IMR-90 (cell line): Measurements from ENCODE around the gene LDAF1. TPM values are rescaled to one million over a fixed set of nuclear protein-coding genes. Genes with fewer than 3 reads are reported as not detected.

Source experiments
- ATAC-seq: fragments of 200-7000 bp; cut with Tn5 transposase; 2 replicates; pipeline ENCODE4 v1.9.1; 2020; ENCODE audit warnings: low read depth, mild to moderate bottlenecking, moderate library complexity
- BruUV-seq: library from RNA; stranded (reverse); fragments of 400-500 nt; replicated peaks from 2 replicates; lab custom pipeline; 2021; lab: Mats Ljungman, UMichigan
- CTCF ChIA-PET: fragments of 300-600 bp; formaldehyde crosslinking; extraction: SDS; loops from one replicate; lab custom pipeline; 2021; ENCODE audit warnings: antibody characterized with exemption; lab: Yijun Ruan, JAX
- POLR2A ChIA-PET: fragments of 300-600 bp; sonication (Branson Sonifier 250); formaldehyde crosslinking; loops from one replicate; lab custom pipeline; 2022; ENCODE audit warnings: antibody characterized with exemption; ENCODE audit not compliant: unreplicated experiment; lab: Charles Lee
- DNase-seq: peaks from one replicate; pipeline ENCODE4 v3.0.0; 2013
- H2AFZ ChIP-seq: replicated peaks from 2 replicates; pipeline ENCODE3; 2013; ENCODE audit warnings: low read length, mild to moderate bottlenecking; ENCODE audit not compliant: poor library complexity
- H2AK5ac ChIP-seq: 2 replicates; pipeline ENCODE4 v1.6.1; 2013; ENCODE audit warnings: low read depth, low read length, inconsistent platforms
- H2AK9ac ChIP-seq: replicated peaks from 2 replicates; pipeline ENCODE3; 2013; ENCODE audit warnings: mild to moderate bottlenecking, low read depth, low read length, moderate library complexity; ENCODE audit not compliant: poor library complexity
- H2BK120ac ChIP-seq: 2 replicates; pipeline ENCODE4 v1.6.1; 2013; ENCODE audit warnings: low read depth, low read length, inconsistent platforms
- H2BK15ac ChIP-seq: 3 replicates; pipeline ENCODE4 v1.6.1; 2013; ENCODE audit warnings: low read depth, low read length, inconsistent platforms
- H2BK20ac ChIP-seq: 2 replicates; pipeline ENCODE4 v1.6.1; 2013; ENCODE audit warnings: low read depth, mild to moderate bottlenecking, inconsistent platforms, low read length, moderate library complexity
- H2BK5ac ChIP-seq: 2 replicates; pipeline ENCODE4 v1.6.1; 2013; ENCODE audit warnings: mild to moderate bottlenecking, low read depth, low read length, inconsistent platforms; ENCODE audit not compliant: poor library complexity, severe bottlenecking
- H3K14ac ChIP-seq: replicated peaks from 2 replicates; pipeline ENCODE4 v1.6.1; 2013; ENCODE audit warnings: low read depth, low read length, inconsistent platforms
- H3K18ac ChIP-seq: 2 replicates; pipeline ENCODE4 v1.6.1; 2013; ENCODE audit warnings: low read depth, low read length, control low read depth
- H3K23ac ChIP-seq: 2 replicates; pipeline ENCODE4 v1.6.1; 2013; ENCODE audit warnings: low read depth, low read length, inconsistent platforms
- H3K27ac ChIP-seq: 2 replicates; pipeline ENCODE4 v1.5.1; 2013; ENCODE audit warnings: mild to moderate bottlenecking, control low read depth, low read length; ENCODE audit not compliant: insufficient read depth
- H3K27me3 ChIP-seq: 2 replicates; pipeline ENCODE4 v1.6.1; 2013; ENCODE audit warnings: low read length; ENCODE audit not compliant: control insufficient read depth, insufficient read depth
- H3K36me3 ChIP-seq: 2 replicates; pipeline ENCODE4 v1.6.1; 2013; ENCODE audit warnings: low read length, mixed read lengths; ENCODE audit not compliant: control insufficient read depth, insufficient read depth
- H3K4ac ChIP-seq: 2 replicates; pipeline ENCODE4 v1.6.1; 2013; ENCODE audit warnings: low read depth, low read length, inconsistent platforms
- H3K4me1 ChIP-seq: 2 replicates; pipeline ENCODE4 v1.6.1; 2013; ENCODE audit warnings: low read length, mixed read lengths; ENCODE audit not compliant: control insufficient read depth, insufficient read depth
- H3K4me2 ChIP-seq: 2 replicates; pipeline ENCODE4 v1.6.1; 2013; ENCODE audit warnings: low read depth, mild to moderate bottlenecking, control low read depth, low read length, moderate library complexity
- H3K4me3 ChIP-seq: 2 replicates; pipeline ENCODE4 v1.5.1; 2013; ENCODE audit warnings: low read depth, mild to moderate bottlenecking, control low read depth, low read length, moderate library complexity; ENCODE audit not compliant: insufficient read depth
- H3K56ac ChIP-seq: 2 replicates; pipeline ENCODE4 v1.6.1; 2013; ENCODE audit warnings: low read length, inconsistent platforms; ENCODE audit not compliant: insufficient read depth; ENCODE audit errors: extremely low read depth
- H3K79me1 ChIP-seq, 2 experiments: 2 replicates each; pipeline ENCODE4 v1.6.1; 2013; ENCODE audit warnings: low read length in 2 of 2, inconsistent platforms in 1 of 2, low read depth in 1 of 2
- H3K9ac ChIP-seq: 2 replicates; pipeline ENCODE4 v1.6.1; 2013; ENCODE audit warnings: low read depth, low read length, control low read depth
- H3K9me1 ChIP-seq: 2 replicates; pipeline ENCODE4 v1.6.1; 2013; ENCODE audit warnings: low read length, inconsistent platforms; ENCODE audit not compliant: insufficient read depth
- H3K9me3 ChIP-seq: 2 replicates; pipeline ENCODE4 v1.6.1; 2013; ENCODE audit warnings: low read length; ENCODE audit not compliant: control insufficient read depth, insufficient read depth
- H4K20me1 ChIP-seq: 2 replicates; pipeline ENCODE4 v1.6.1; 2013; ENCODE audit warnings: low read length, inconsistent platforms; ENCODE audit not compliant: insufficient read depth
- H4K5ac ChIP-seq: 2 replicates; pipeline ENCODE4 v1.6.1; 2013; ENCODE audit warnings: mild to moderate bottlenecking, low read depth, low read length, control low read depth
- H4K8ac ChIP-seq, 2 experiments: 2 replicates each; pipeline ENCODE4 v1.6.1; 2013; ENCODE audit warnings: low read depth in 2 of 2, low read length in 2 of 2, control low read depth in 1 of 2, inconsistent platforms in 1 of 2
- H4K91ac ChIP-seq: 2 replicates; pipeline ENCODE4 v1.6.1; 2013; ENCODE audit warnings: low read depth, low read length, inconsistent platforms; ENCODE audit not compliant: insufficient read depth
- BHLHE40 ChIP-seq: fragments of 150-350 bp; IDR thresholded peaks from 2 replicates; pipeline ENCODE4 v1.6.1; 2016; ENCODE audit warnings: mild to moderate bottlenecking, low read depth, low read length
- CEBPB ChIP-seq: IDR thresholded peaks from 2 replicates; pipeline ENCODE4 v1.6.1; 2012; ENCODE audit warnings: low read depth, low read length, improper control_type of control experiment
- CHD1 ChIP-seq: IDR thresholded peaks from 2 replicates; pipeline ENCODE4 v1.6.1; 2012; ENCODE audit warnings: low read depth, low read length, improper control_type of control experiment
- CTCF ChIP-seq: conservative IDR thresholded peaks from 2 replicates; pipeline ENCODE4 v1.5.1; 2012; ENCODE audit warnings: mild to moderate bottlenecking, low read depth, low read length, improper control_type of control experiment
- ELK1 ChIP-seq: fragments of 150-350 bp; IDR thresholded peaks from 2 replicates; pipeline ENCODE4 v1.6.1; 2016; ENCODE audit warnings: low read depth, mild to moderate bottlenecking, low read length, moderate library complexity, borderline replicate concordance
- FOS ChIP-seq: fragments of 150-350 bp; IDR thresholded peaks from 2 replicates; pipeline ENCODE4 v1.6.1; 2016; ENCODE audit warnings: low read depth, low read length
- MAFK ChIP-seq: IDR thresholded peaks from 2 replicates; pipeline ENCODE4 v1.6.1; 2012; ENCODE audit warnings: low read depth, low read length, improper control_type of control experiment
- MAZ ChIP-seq: IDR thresholded peaks from 2 replicates; pipeline ENCODE4 v1.6.1; 2012; ENCODE audit warnings: low read depth, mild to moderate bottlenecking, low read length, improper control_type of control experiment, moderate library complexity, borderline replicate concordance
- MXI1 ChIP-seq: IDR thresholded peaks from 2 replicates; pipeline ENCODE4 v1.6.1; 2012; ENCODE audit warnings: low read depth, mild to moderate bottlenecking, low read length, moderate library complexity, borderline replicate concordance
- NFE2L2 ChIP-seq: fragments of 150-350 bp; IDR thresholded peaks from 2 replicates; pipeline ENCODE4 v1.6.1; 2016; ENCODE audit warnings: low read depth, mild to moderate bottlenecking, low read length
- POLR2A ChIP-seq: IDR thresholded peaks from 2 replicates; pipeline ENCODE4 v1.6.1; 2012; ENCODE audit warnings: mild to moderate bottlenecking, low read depth, low read length
- RAD21 ChIP-seq: IDR thresholded peaks from 2 replicates; pipeline ENCODE4 v1.6.1; 2012; ENCODE audit warnings: low read length, improper control_type of control experiment
- RCOR1 ChIP-seq: IDR thresholded peaks from 2 replicates; pipeline ENCODE4 v1.6.1; 2012; ENCODE audit warnings: mild to moderate bottlenecking, low read length, improper control_type of control experiment; ENCODE audit not compliant: insufficient replicate concordance
- RFX5 ChIP-seq: IDR thresholded peaks from 2 replicates; pipeline ENCODE4 v1.8.0; 2012; ENCODE audit warnings: low read depth, mild to moderate bottlenecking, low read length, moderate library complexity
- SMC3 ChIP-seq: fragments of 150-350 bp; IDR thresholded peaks from 2 replicates; pipeline ENCODE4 v1.6.1; 2016; ENCODE audit warnings: low read depth, mild to moderate bottlenecking, antibody characterized with exemption, low read length, moderate library complexity
- WGBS, 2 experiments: methylation state at CpG; one replicate each; pipeline versions ENCODE4 v1.1.5 to v1.1.7; 2013; ENCODE audit warnings: missing lambda C conversion rate in 2 of 2; ENCODE audit not compliant: insufficient read length in 1 of 2; ENCODE audit errors: extremely low coverage in 2 of 2; 5-methylcytosine and 5-hydroxymethylcytosine counted together
- dilution Hi-C: fragments of 300-500 bp; cut with HindIII; formaldehyde crosslinking; loops from one replicate; pipeline ENCODE4 v1.14.3; 2018; ENCODE audit warnings: low sequenced_read_pairs; ENCODE audit not compliant: unreplicated experiment
- in situ Hi-C: fragments of 300-500 bp; cut with MboI; formaldehyde crosslinking; loops from 3 replicates; pipeline ENCODE4 v1.14.3; 2019; ENCODE audit warnings: low sequenced_read_pairs, inconsistent platforms, mixed read lengths
- intact Hi-C: fragments of 100-400 bp; cut with micrococcal nuclease; formaldehyde crosslinking; loops from 2 replicates; pipeline ENCODE4 v1.10.0; 2022
- polyA plus RNA-seq, 3 experiments: library from polyadenylated mRNA; depleted of rRNA; stranded (reverse); fragments of >200 nt; gene quantifications; 2 replicates each; pipeline ENCODE4 v1.2.3, GENCODE V29; 2012; ENCODE audit warnings: low replicate concordance in 1 of 3
- total RNA-seq: library from RNA; depleted of rRNA; stranded (reverse); fragments of >200 nt; gene quantifications from 2 replicates; pipeline ENCODE4 v1.2.3, GENCODE V29; 2012

Gene LDAF1
- total and polyA plus RNA-seq, 2 of the 4 experiments (the other 2 are of a cell fraction), result 21.0 to 62.2 TPM

- Histone ChIP-seq H3K14ac (no peak overlapping the region), H3K4me1 (no peaks in the 10 kb centered on the region), H4K5ac (no peak overlapping the region), H2BK20ac (no peak overlapping the region), H3K9me3 (0 out of 2 replicates have a peak, but pooled peaks cover 4% of the 10 kb centered on the region), H3K9ac (no peak overlapping the region), H3K27me3 (peaks cover 19% of the 10 kb centered on the region), H3K18ac (no peak overlapping the region), H2BK5ac (no peak overlapping the region), H3K23ac (no peak overlapping the region), H4K20me1 (no peaks in the 10 kb centered on the region), H3K56ac (no peak overlapping the region), H2AK5ac (no peak overlapping the region), H4K91ac (no peak overlapping the region), H4K8ac (no peak overlapping the region), H3K9me1 (no peaks in the 10 kb centered on the region), H3K4me3 (no peak overlapping the region), H2AK9ac (no peak overlapping the region), H2AFZ (no peak overlapping the region), H2BK120ac (no peak overlapping the region), H3K79me1 (no peaks in the 10 kb centered on the region), H3K27ac (no peak overlapping the region), H3K36me3 (no peaks in the 10 kb centered on the region), H3K4me2 (no peak overlapping the region), H2BK15ac (no peak overlapping the region), H3K4ac (no peak overlapping the region)
- in situ Hi-C loops, result no loop called here
- dilution Hi-C loops, result no loop called here
- intact Hi-C loops, result no loop called here
- WGBS, 2 experiments, result 17% methylated on average over 1 of the region's 6 CpGs; no CpG with 5 or more reads in 1 of the 2 experiments
- ATAC-seq (no peak), DNase-seq (no peak)
- BruUV-seq, result no TSS peak
- POLR2A ChIA-PET, result no interaction called here
- CTCF ChIA-PET, result interaction anchor here (0.9 kb wide), 1 partner anchor 106 kb away, joined by 3 read pairs; no protein-coding TSS in a partner anchor
- TF ChIP-seq BHLHE40 (no peak), SMC3 (no peak), CTCF (no peak), MAFK (no peak), MAZ (no peak), CEBPB (no peak), ELK1 (no peak), RCOR1 (no peak), RAD21 (no peak), FOS (no peak), MXI1 (no peak), NFE2L2 (no peak), CHD1 (no peak), POLR2A (no peak), RFX5 (no peak)
These were observed 36.4 kb downstream of the LDAF1 start for GRCh38 chr16:21194771-21195301.
